Measurements from ENCODE around the gene MAPKAP1.

Gene MAPKAP1

DNA sequence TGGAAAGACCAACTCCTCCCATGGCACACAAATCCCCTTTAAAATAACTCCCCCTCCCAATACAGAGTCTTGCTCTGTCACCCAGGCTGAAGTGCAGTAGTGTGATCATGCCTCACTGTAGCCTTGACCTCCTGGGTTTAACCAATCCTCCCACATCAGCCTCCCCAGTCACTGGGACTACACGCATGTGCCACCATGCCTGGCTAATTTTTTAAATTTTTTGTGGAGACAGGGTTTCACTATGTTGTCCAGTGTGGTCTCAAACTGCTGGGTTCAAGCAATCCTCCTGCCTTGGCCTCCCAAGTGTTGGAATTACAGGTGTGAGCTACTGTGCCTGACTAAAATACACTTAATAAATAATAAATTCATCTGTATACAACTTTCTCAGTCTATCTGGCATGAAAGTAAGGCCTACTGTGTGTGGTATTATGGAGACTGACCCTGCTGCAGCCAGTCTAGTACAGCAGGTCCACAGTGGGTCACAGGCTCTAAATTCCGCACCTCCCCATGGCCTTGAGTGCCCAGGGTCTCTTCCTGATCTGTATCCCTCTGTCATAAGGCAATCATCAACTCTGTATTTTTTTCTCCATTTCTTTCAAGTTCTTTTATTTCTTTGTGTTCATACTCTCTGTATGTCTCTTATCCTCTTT is 169.4 kb downstream of the MAPKAP1 start:
- Histone ChIP-seq H3K27me3 (ENCODE audit: insufficient read depth, low read length, poor library complexity) (no peaks in the 10 kb centered on the region), H3K4me2 (ENCODE audit: insufficient read depth, low read length) (no peak overlapping the region), H3K4me1 (ENCODE audit: insufficient read depth, low read length) (no peaks in the 10 kb centered on the region), H3K4me3 (ENCODE audit: low read depth in 1 of 2, low read length in 2 of 2) (no peak overlapping the region), H3K9ac (ENCODE audit: low read depth, low read length) (no peak overlapping the region), H3K9me3 (ENCODE audit: insufficient read depth, low read length, severe bottlenecking) (no peaks in the 10 kb centered on the region), H3K27ac (ENCODE audit: low read length) (no peak overlapping the region), H2AFZ (ENCODE audit: low read depth, low read length) (no peak overlapping the region), H4K20me1 (ENCODE audit: insufficient read depth, low read length) (no peaks in the 10 kb centered on the region), H3K36me3 (ENCODE audit: insufficient read depth, low read length) (peaks cover 15% of the 10 kb centered on the region; the same call in 1 of the 2 replicates), H3K79me2 (ENCODE audit: insufficient read depth, low read length) (no peaks in the 10 kb centered on the region)
- DNase-seq (no peak), ATAC-seq (ENCODE audit: insufficient read depth, low read depth) (no peak)
- no peak for TF ChIP-seq EZH2 (IDR thresholded peaks at IDR 0.05; ENCODE audit: borderline replicate concordance, low read depth, low read length, severe bottlenecking)
- TF ChIP-seq, protein P1, sequence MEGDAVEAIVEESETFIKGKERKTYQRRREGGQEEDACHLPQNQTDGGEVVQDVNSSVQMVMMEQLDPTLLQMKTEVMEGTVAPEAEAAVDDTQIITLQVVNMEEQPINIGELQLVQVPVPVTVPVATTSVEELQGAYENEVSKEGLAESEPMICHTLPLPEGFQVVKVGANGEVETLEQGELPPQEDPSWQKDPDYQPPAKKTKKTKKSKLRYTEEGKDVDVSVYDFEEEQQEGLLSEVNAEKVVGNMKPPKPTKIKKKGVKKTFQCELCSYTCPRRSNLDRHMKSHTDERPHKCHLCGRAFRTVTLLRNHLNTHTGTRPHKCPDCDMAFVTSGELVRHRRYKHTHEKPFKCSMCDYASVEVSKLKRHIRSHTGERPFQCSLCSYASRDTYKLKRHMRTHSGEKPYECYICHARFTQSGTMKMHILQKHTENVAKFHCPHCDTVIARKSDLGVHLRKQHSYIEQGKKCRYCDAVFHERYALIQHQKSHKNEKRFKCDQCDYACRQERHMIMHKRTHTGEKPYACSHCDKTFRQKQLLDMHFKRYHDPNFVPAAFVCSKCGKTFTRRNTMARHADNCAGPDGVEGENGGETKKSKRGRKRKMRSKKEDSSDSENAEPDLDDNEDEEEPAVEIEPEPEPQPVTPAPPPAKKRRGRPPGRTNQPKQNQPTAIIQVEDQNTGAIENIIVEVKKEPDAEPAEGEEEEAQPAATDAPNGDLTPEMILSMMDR (IDR thresholded peaks at IDR 0.05; ENCODE audit: borderline replicate concordance, extremely low read depth, low read length, poor library complexity, severe bottlenecking) = no peak

DNA sequence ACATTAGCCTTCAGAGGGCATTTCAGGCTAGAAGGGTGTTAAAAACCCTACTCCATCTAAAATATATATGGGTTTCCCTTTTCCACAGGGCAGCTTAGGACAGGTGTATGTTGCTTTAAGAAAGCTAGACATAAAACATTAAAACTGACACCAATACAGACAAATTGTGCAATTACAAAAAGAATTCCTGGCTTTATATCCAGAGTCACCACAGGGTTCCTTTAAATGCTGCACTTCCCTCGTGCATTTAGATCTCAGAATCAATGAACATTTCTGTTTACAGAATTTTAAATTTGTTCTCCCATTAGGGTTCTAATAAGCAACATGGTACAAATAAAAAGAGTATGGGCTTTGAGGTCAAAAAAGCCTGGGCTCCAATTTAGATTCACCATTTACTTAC is 170.2 kb downstream of the MAPKAP1 start:
- Histone ChIP-seq H3K79me2 (ENCODE audit: insufficient read depth, low read length) (no peaks in the 10 kb centered on the region), H3K4me3 (ENCODE audit: low read depth in 1 of 2, low read length in 2 of 2) (no peak overlapping the region), H3K4me1 (ENCODE audit: insufficient read depth, low read length) (no peaks in the 10 kb centered on the region), H4K20me1 (ENCODE audit: insufficient read depth, low read length) (no peaks in the 10 kb centered on the region), H2AFZ (ENCODE audit: low read depth, low read length) (no peak overlapping the region), H3K27ac (ENCODE audit: low read length) (no peak overlapping the region), H3K9me3 (ENCODE audit: insufficient read depth, low read length, severe bottlenecking) (no peaks in the 10 kb centered on the region), H3K4me2 (ENCODE audit: insufficient read depth, low read length) (no peak overlapping the region), H3K27me3 (ENCODE audit: insufficient read depth, low read length, poor library complexity) (no peaks in the 10 kb centered on the region), H3K9ac (ENCODE audit: low read depth, low read length) (no peak overlapping the region), H3K36me3 (ENCODE audit: insufficient read depth, low read length) (peaks cover 14% of the 10 kb centered on the region; the same call in 1 of the 2 replicates)
- DNase-seq (no peak), ATAC-seq (ENCODE audit: insufficient read depth, low read depth) (no peak)
- TF ChIP-seq EZH2 (IDR thresholded peaks at IDR 0.05; ENCODE audit: borderline replicate concordance, low read depth, low read length, severe bottlenecking) = no peak
- TF ChIP-seq, protein P1 (IDR thresholded peaks at IDR 0.05; ENCODE audit: borderline replicate concordance, extremely low read depth, low read length, poor library complexity, severe bottlenecking) = no peak

DNA sequence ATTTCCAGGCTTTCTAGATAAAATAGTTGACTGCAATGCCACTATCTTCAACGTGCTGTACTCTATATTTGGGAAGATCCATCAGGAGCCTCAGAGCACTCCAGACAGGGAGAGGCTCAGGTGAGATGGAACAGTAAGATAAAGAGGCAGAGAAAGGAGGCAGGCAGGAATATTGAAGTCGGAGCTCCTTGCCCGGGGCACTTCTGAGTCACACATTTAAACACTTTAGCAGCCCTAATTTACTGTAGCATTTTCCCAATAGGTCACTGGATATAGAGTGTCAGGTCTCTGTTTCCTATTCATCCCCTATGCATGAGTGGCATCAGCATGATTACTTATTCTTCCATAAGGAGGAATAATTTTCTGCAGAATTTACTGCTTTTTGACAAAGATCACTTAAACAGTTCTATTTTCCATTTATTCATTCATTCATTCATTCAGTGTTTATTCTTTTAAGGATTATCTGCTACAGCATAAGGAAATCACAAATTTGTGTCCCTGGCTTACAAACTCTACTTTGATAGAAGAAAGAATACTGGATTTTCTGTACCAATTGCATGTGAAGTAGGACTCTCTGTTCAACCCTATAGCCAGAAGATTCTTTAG is 170.7 kb downstream of the MAPKAP1 start:
- H3K9me3 ChIP-seq (ENCODE audit: insufficient read depth, low read length, severe bottlenecking) = no peaks in the 10 kb centered on the region
- H3K27ac ChIP-seq (ENCODE audit: low read length) = no peak overlapping the region
- H4K20me1 ChIP-seq (ENCODE audit: insufficient read depth, low read length) = no peaks in the 10 kb centered on the region
- H2AFZ ChIP-seq (ENCODE audit: low read depth, low read length) = no peak overlapping the region
- no peak overlapping the region for H3K4me2 ChIP-seq (ENCODE audit: insufficient read depth, low read length)
- TF ChIP-seq, protein P1 (IDR thresholded peaks at IDR 0.05; ENCODE audit: borderline replicate concordance, extremely low read depth, low read length, poor library complexity, severe bottlenecking) = no peak
- TF ChIP-seq EZH2 (IDR thresholded peaks at IDR 0.05; ENCODE audit: borderline replicate concordance, low read depth, low read length, severe bottlenecking) = no peak
- H3K27me3 ChIP-seq (ENCODE audit: insufficient read depth, low read length, poor library complexity) = no peaks in the 10 kb centered on the region
- no peak overlapping the region for H3K9ac ChIP-seq (ENCODE audit: low read depth, low read length)
- no peaks in the 10 kb centered on the region for H3K79me2 ChIP-seq (ENCODE audit: insufficient read depth, low read length)
- ATAC-seq (ENCODE audit: insufficient read depth, low read depth) (no peak), DNase-seq (no peak)
- no peaks in the 10 kb centered on the region for H3K4me1 ChIP-seq (ENCODE audit: insufficient read depth, low read length)
- peaks cover 11% of the 10 kb centered on the region; the same call in 1 of the 2 replicates for H3K36me3 ChIP-seq (ENCODE audit: insufficient read depth, low read length)
- H3K4me3 ChIP-seq (ENCODE audit: low read depth in 1 of 2, low read length in 2 of 2) = no peak overlapping the region

Data from DND-41 (cell line).